ENCODE data around the gene CYP27B1. TPM values are rescaled to one million over a fixed set of nuclear protein-coding genes. Genes with fewer than 3 reads are reported as not detected.

The CYP27B1 gene
- total and polyA plus RNA-seq, 2 experiments from 2014 or later, result 1.1 to 2.7 TPM

- Mint-ChIP-seq H3K27ac (no peak overlapping the region), H3K4me3 (peak overlapping the region; percentile 68), H3K27me3 (ENCODE audit: insufficient read depth, low read depth, poor library complexity) (peaks cover 45% of the 10 kb centered on the region), H3K36me3 (ENCODE audit: low read depth) (peaks cover 35% of the 10 kb centered on the region), H3K9me3 (no peaks in the 10 kb centered on the region), H3K4me1 (peaks cover 39% of the 10 kb centered on the region)
- peaks cover 21% of the 10 kb centered on the region; the same call in 1 of the 2 replicates for H3K4me1 ChIP-seq (ENCODE audit: insufficient read depth)
- no peaks in the 10 kb centered on the region for H3K79me2 ChIP-seq (replicated peaks; ENCODE audit: insufficient read depth)
- TF ChIP-seq STAT1 (IDR thresholded peaks at IDR 0.05; ENCODE audit: unreplicated experiment) (no peak), NANOG (IDR thresholded peaks at IDR 0.05; ENCODE audit: borderline replicate concordance) (no peak), REST (IDR thresholded peaks at IDR 0.05; ENCODE audit: unreplicated experiment) (no peak), CREB1 (CRISPR knock-in tag; IDR thresholded peaks at IDR 0.05; ENCODE audit: low read depth) (no peak), ZNF331 (CRISPR knock-in tag; IDR thresholded peaks at IDR 0.05; ENCODE audit: low read depth) (no peak), ETS1 (IDR thresholded peaks at IDR 0.05) (no peak), ZNF462 (CRISPR knock-in tag; IDR thresholded peaks at IDR 0.05) (no peak), CTCF (conservative IDR thresholded peaks at IDR 0.05; ENCODE audit: low read depth in 2 of 2) (no peak)
- DNase-seq (ENCODE audit: low spot score) (no peak), ATAC-seq (no peak)
- no peaks in the 10 kb centered on the region; the same call in 1 of the 2 replicates for H3K36me3 ChIP-seq (ENCODE audit: insufficient read depth)
- no peak overlapping the region for H2AFZ ChIP-seq
- 0 out of 2 replicates have a peak, but pooled peaks cover 7% of the 10 kb centered on the region for H4K20me1 ChIP-seq (replicated peaks; ENCODE audit: insufficient read depth)
- H3K4me2 ChIP-seq, result peak overlapping the region; percentile 97
- no peak overlapping the region for H3K27ac ChIP-seq (ENCODE audit: low read depth)
- peak overlapping the region; percentile 83 for H3K4me3 ChIP-seq
- H3K27me3 ChIP-seq (ENCODE audit: insufficient read depth), result peaks cover 57% of the 10 kb centered on the region
- no peaks in the 10 kb centered on the region for H3K9me2 ChIP-seq (ENCODE audit: insufficient read depth)
- peaks cover 11% of the 10 kb centered on the region for H3F3A ChIP-seq (replicated peaks; ENCODE audit: low read depth)
These were observed 424 bp upstream of the CYP27B1 start for GRCh38 chr12:57767305-57767698.
